ENCODE measurements around the gene KDM1B.

Gene KDM1B

DNA sequence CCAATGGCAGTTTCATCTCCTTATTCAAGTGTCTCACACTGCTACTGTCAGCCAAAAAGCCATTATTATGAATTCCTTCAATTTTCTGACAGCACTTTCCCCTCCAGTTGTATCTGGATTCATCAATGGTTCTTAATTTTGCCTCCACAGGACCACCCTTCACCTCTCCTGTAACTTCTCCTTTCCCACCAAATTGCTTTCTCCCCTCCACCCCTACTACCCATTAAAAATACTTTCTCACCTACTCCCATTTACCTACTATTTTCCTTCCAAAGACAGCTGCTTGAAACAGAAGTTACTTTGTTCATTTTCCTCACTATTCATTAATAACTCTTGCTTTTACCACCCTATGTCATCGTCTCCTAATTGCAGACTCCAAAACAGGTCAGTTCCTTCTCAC lies 79.3 kb downstream of the KDM1B start:
- DNase-seq (ENCODE audit: low read depth): no peak

DNA sequence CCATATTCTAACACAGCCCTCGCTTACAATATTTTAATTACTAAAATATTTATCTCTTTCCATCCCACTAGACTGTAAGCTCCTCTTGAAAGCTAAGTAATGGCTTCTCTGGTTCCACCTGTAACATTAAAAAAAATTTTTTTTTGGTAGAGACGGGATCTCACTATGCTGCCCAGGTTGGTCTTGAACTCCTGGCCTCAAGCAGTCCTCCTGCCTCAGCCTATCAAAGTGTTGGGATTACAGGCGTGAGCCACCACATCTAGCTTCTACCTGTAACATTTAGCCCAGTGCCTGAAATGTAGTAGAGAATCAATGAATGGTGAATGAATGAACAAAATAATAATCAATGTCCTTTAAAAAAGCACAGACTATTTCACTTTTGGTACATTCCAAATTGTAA lies 80.3 kb downstream of the KDM1B start:
- DNase-seq (ENCODE audit: low read depth): no peak

DNA sequence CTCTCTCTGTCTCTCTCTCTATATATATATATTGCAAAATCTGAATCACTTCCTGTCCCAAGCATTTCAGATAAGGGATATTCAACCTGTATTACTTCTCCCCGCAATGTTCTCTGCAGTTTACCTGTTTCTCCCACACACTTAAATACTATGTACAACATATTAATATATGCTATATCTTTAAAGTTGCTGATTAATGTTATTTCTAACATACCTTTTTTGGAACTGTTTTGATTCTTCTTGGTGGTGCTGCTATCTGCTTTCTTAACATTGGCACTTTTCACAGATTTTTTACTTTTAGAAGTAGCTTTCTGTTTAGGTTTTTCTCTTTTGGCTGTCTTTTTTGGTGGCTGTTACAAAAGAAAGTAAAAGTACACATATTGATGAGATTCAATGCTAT lies 81.9 kb downstream of the KDM1B start:
- DNase-seq (ENCODE audit: low read depth): no peak

DNA sequence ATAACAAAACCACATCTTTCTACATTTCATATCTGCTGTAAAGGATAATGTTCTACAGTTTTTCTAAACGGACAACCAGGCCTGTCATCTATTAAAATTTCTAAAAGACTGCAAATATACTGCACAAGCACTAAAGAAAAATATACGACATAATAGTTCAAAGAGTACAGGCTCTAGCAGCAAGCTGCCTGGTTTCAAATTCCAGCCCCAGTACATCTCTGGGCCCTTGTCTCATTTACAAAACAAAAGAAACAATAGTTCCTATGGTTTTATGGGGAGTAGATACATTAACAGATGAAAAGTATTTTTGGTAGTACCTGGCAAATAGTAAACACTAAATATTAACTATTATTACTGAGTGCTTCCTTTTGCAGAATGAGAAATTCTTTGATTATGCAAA lies 85.0 kb downstream of the KDM1B start:
- no peak for DNase-seq (ENCODE audit: low read depth)

DNA sequence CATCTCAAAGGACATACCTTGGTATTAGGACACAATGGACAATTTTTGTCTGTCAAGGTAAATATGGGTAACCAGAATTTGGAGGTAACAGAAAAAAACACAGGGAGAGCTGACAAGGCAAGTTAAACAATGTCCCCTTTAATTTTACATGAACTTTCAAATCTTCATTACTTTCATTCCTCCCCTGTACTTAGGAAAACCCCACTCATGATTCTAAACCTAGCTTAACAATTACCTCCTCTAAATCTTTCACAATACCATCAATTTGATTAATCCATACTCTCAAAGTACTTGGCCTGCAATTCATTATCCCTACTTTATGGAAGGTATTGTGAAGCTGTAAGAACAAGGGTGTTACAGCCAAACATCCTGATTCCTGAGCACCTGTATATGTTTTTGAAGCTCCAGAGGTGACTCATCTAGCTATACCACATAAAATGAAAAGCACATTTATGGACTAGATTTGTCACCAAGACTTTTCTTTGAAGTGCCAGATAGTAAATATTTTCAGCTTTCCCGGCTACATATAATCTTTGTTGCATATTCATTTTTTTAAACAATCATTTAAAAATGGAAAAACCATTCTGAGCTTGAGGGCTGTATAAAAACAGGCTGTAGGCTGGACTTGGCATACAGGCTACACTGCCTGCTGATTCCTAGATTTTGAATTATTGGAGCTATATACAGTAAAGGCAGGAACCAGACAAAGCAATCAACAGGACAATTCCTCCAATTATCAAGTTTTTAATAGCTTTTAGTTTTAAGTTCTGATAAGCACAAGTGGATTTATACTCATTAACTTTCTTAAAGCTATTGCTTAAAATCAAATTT lies 86.2 kb downstream of the KDM1B start:
- DNase-seq (ENCODE audit: low read depth): no peak

DNA sequence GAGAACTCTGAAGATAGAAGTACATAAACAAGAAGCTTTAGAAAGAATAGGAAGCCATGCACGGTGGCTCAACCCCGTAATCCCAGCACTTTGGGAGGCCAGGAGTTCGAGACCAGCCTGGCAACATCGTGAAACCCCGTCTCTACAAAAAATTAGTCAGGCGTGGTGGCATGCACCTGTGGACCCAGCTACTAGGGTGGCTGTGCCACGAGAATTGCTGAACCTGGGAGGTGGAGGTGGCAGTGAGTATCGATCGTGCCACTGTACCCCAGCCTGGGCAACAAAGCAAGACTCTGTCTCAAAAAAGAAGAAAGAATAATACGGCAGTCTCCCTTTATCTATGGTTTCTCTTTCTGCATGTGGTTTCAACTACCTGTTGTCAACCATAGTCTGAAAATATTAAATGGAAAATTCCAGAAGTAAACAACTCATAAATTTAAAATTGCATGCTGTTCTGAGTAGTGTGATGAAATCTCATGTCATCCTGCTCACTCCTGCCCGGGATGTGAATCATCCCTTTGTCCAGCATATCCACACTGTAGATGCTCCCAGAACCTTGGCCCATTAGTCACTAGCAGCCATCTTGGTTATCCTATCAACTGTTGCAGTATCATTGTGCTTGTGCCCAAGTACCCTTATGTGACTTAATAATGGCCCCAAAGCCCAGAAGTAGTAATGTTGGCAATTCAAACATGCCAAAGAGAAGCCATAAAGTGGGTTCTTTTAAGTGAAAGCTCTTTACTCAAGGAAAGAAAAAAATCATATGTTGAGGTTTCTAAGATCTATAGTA lies 87.0 kb downstream of the KDM1B start:
- DNase-seq (ENCODE audit: low read depth): no peak

DNA sequence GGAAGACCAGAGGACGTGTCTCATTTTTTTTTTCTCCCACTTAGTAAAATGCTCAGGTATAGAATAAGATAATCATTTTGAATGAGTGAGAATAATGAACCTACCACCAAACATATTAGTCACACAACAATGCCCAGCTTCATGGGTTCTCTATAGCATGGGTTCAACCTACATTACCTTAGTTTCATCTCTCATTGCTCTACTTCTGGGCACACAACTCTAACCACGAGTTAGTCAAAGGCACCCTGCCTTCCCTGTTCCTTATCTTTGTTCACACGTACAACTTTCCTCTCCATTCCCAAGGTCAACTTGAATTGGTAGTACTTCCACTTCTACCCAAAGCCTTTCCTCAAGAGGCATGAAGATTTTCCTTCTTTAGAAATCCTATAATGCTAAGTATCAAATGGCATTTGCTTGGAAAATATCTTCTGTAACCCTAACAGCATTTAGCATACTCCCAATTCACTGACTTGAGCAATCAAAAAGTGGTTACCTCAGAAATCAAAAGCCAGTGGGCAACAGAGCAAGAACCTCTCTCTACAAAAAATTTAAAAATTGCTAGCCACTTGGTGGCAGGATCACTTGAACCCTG lies 88.2 kb downstream of the KDM1B start:
- DNase-seq (ENCODE audit: low read depth): no peak

DNA sequence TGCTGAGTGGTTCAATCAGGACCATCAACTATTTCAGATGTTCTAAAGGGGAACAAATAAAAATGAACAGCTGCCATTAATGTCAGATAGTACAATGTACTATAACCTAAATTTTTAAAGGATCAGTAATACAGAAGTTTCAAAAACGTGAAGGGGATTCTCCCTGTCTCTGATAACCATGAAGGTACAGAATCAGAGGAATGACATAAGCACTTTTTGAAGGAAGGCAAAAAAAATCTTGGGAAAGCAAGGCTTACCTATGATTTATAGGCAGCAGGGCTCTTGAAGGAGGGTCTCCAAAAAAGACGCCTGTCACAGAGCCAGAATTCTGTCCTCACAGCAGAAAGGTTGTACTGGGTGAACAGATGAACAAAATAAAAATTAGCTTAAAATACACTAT lies 89.0 kb downstream of the KDM1B start:
- DNase-seq (ENCODE audit: low read depth): no peak

DNA sequence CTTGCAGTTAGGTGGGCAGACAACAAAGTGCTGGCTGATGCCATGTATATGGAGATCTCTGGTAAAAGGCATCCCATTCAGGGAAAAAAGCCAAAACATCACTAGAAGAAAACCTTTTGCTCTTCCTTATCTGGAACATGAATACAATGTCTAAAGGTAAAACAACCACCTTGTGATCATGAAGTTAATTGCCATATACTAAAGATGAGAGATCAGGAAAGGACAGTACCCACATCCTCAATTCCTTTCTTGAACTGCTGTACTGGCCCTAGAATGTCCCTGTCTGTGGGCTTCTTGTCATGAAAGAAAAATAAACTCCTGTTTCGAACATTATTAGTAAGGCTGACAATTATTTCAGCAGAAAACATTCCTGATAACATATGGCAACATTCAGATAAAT lies 89.9 kb downstream of the KDM1B start:
- DNase-seq (ENCODE audit: low read depth): no peak

DNA sequence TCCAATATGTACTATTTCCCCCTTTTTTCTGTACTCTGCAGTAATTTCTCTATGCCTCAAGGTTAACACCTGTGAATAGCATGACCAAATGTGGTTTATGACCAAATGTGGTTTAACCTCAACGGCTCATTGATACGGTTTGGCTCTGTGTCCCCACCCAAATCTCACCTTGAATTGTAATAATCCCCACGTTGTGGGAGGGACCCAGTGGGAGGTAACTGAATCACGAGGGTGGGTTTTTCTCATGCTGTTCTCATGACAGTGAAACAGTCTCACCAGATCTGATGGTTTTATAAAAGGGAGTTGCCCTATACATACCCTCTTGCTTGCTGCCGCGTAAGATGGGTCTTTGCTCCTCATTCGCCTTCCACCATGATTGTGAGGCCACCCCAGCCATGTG lies 90.4 kb downstream of the KDM1B start:
- DNase-seq (ENCODE audit: low read depth): no peak

DNA sequence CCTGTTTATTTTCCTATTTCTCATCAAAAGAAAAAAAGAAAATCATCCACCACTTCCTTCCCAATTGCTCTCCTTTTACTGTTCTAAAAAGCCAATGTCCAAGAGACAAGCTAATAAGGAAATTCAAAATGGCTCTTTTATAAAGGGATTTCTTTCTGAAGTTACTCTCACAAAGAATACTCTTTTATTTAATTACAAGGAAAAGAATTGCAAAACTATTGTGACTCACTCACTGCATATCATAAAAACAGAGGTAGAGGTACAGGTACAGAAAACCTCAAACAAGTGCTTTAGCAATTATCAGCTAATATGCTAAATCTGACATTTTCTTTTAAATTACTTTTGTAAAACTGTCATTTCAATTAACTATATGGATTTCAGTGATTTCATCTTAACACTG lies 91.0 kb downstream of the KDM1B start:
- no peak for DNase-seq (ENCODE audit: low read depth)

DNA sequence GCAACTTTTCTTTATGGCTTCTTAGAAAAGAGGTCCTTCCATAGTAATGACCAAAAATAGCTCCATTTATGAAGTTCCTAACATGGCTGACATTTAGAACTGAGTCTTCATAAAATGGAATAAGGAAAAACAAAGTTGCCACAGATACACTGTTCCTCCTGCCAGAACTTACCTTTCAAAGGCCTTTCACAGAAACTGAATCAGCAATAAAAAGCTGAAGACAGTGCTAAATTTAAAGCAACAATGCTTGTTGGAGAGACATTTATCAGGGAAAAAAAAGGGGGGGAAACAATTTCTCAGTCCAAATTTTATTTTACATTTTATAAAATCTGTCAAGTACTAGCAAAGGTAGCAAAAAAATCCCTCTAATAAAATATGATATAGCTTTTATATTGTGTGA lies 91.8 kb downstream of the KDM1B start:
- no peak for DNase-seq (ENCODE audit: low read depth)

DNA sequence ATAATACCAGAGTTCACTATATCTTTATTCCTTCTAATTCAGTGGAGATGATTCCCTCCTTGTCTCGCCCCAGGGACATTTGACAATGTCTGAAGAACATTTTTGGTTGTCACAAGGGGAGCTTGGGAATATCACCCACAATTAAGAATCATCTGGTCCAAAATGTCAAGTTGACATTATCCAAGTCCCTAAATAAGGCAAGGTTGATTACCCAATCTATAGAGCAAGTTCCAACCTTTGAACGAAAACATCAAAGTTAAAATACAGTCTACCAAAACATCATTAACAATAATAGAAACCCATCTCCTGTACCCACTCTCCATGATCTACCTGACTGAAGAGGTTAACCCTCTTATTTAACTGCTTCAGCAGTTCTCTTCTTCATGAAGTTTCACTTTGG lies 93.5 kb downstream of the KDM1B start:
- no peak for DNase-seq (ENCODE audit: low read depth)

DNA sequence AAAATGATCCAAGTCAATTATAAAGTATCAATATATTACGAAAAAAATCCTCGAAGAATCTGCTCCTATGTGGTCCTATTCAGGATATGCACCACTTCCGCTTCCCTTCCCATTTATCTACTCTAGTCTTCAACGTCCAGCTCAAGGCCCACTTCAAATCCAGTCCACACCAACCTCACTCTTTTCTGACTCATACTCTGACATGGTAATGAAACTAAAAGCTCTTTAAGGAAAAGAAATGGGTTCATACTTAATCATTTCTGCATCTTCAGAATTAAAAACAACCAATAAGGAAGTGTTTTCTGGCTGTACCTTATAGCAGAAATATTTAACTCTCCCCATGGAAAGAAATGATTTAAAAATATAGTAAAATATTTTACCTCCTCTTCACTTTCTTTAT lies 94.0 kb downstream of the KDM1B start:
- DNase-seq (ENCODE audit: low read depth): no peak

DNA sequence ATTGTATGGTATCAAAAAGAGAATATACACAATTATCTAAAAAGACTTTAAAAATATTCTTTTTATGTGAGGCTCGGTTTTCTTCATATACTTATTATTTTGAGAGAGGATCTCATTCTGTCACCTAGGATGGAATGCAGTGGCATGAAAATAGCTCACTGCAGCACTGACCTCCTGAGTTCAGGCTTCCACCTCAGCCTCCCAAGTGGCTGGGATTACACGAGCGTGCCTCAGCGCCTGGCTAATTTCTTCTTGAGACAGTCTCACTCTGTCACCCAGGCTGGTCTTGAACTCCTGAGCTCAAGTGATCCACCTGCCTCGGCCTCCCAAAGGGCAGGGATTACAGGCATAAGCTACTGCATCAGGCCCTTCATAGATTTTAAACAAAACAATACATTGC lies 98.4 kb downstream of the KDM1B start:
- DNase-seq (ENCODE audit: low read depth): no peak

DNA sequence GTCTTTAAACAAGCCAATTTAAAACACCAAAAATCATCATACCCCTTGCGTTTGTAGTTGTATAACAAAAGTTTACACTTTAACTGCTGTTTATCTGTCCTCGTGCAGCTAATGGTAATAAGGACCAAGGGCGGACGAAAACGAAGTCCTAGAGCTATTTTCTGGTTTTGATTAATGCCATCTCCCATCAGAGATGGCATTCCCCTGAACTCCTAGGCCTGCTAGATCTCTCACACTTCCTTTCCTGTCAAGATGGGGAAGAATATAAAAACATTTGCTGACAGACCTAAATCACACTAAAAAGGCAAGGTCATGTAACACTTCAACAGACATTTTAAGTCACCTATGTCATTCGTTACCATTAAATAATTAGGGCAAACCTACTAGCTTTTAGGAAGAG lies 99.6 kb downstream of the KDM1B start:
- DNase-seq (ENCODE audit: low read depth): no peak

DNA sequence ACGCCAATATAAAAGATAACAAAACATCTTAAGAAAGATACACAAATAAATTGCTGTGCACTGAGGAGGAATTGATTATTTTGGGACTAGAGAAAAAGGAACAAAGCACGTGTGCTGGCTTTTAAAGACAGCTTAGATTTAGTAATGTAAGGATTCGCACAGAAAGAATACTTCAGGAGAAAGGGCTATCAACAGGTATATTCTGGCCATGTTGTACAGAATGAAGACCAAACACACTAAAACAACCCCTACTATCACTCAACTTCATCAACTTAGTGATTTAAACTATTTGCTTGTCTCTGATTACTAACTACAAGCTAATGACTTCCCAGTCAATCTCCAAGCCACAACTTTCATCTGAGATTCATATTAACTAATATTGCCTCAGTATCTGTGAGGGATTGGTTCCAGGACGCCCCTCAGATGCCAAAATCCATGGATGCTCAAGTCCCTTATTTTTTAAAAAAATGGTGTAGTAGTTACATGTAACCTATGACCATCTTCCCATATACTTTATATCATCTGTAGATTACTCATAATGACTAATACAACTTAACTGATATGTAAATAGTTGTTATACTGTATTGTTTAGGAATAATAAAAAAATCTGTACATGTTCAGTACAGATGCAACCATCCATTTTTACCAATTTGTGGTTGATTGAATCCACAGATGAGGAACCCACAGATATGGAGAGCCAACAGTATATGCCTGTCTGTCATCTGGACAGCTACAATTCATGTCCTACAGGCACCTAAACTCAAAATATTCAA lies 104.6 kb downstream of the KDM1B start:
- no peak for DNase-seq (ENCODE audit: low read depth)

DNA sequence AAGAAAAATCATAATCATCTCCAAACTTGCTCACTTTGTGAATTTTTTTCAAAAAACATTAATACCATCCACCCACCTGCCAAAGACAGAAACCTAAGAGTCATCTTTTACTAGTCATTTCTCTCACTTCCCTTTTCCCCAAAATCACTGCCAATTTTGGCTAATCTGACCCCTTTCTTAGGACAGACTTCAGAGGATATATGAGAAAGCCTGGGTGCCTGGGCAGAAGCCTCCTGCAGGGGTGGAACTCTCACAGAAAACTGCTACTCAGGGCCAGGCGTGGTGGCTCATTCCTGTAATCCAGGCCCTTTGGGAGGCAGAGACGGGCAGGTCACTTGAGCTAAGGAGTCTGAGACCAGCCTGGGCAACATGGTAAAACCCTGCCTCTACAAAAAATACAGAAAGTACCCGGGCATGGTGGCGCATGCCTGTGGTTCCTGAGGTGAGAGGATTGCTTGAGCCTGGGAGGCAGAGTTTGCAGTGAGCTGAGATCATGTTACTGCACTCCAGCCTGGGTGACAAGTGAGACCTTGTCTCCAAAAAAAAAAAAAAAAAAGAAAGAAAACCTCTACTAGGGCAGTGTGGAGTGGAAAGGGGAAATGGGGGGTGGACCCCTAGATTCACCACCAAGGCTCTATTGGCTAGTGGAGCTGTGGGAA lies 105.4 kb downstream of the KDM1B start:
- no peak for DNase-seq (ENCODE audit: low read depth)

DNA sequence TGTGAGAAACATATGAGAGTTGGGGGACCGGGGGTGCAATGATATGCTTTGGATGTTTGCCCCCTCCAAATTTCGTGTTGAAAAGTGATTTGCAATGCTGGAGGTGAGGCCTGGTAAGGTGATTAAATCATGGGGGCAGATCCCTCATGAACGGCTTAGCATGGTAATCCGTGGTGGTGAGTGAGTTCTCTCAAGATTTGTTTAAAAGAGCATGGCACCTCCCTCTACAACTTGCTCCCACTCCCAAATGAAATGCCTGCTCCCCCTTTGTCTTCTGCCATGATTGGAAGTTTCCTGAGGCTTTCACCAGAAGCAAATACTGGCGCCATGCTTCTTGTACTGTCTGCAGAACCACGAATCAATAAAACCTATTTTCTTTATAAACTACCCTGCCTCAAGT lies 106.7 kb downstream of the KDM1B start:
- DNase-seq (ENCODE audit: low read depth): no peak

DNA sequence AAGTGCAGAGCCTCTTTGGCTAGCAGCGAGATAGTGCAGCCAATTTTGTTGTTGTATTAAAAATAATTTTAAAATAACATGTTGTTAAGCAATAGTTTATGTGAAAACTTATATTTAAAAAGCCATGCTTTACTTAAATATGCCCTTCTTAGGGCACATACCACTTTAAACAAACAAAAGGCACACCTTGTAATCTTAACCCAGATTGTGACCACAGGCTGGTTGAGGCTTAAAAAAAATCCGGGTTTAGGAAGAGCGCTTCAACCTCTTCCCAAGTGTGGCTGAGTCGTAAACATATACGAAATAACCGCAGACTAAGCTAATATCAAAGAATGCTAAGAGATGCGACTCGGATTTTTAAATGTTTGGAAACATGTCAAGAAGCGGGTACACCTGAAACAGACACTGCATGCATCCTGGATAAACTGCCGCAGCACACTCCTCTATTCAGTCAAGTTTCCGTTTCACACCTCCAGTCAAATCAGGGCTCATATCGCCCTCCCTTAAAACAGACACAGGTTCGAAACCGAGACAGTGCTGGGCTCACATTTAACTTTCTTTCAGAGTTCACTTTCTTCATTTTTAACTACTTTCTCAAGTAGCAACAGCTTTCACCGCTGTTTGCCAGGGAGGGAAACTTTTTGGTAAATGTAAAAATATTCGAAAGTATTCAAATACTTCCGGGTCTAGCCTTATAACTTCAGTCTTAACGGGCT lies 107.6 kb downstream of the KDM1B start:
- DNase-seq (ENCODE audit: low read depth): peak; percentile 48

Data from activated T-cell treated with anti-CD3 and anti-CD28 coated beads for 24 hours (primary cell).